Urinary bladder (tissue), 4 donors: ENCODE data around the gene CFD. TPM values are rescaled to one million over a fixed set of nuclear protein-coding genes. Genes with fewer than 3 reads are reported as not detected.

Experiments
- DNase-seq: peaks from one replicate; pipeline ENCODE4 v3.0.0-alpha.2; 2015; ENCODE audit errors: extremely low spot score
- H3K27ac ChIP-seq: one replicate; pipeline ENCODE4 v1.5.1; 2013; ENCODE audit warnings: low read depth, mild to moderate bottlenecking, moderate library complexity
- H3K36me3 ChIP-seq: one replicate; pipeline ENCODE4 v1.6.1; 2013; ENCODE audit warnings: mild to moderate bottlenecking, moderate library complexity; ENCODE audit not compliant: insufficient read depth
- H3K4me1 ChIP-seq: one replicate; pipeline ENCODE4 v1.6.1; 2013; ENCODE audit warnings: mild to moderate bottlenecking, moderate library complexity; ENCODE audit not compliant: insufficient read depth
- H3K4me3 ChIP-seq: one replicate; pipeline ENCODE4 v1.5.1; 2013; ENCODE audit warnings: low read depth, low read length
- WGBS: extraction: QIAGEN DNeasy Blood & Tissue Kit; methylation state at CpG from one replicate; pipeline ENCODE4 v1.1.7; 2013; 5-methylcytosine and 5-hydroxymethylcytosine counted together
- polyA plus RNA-seq: library from polyadenylated mRNA; stranded (reverse); fragments of 200-250 nt; gene quantifications from one replicate; pipeline ENCODE4 v1.2.3, GENCODE V29; 2013
- total RNA-seq: library from RNA; depleted of rRNA; stranded (reverse); fragments of >200 nt; gene quantifications from one replicate; pipeline ENCODE4 v1.2.3, GENCODE V29; 2014
- donor health status: healthy with polysubstance abuse.
- donor health status: healthy.

CFD gene
- total RNA-seq = 84.4 TPM
- polyA plus RNA-seq = 2,164 TPM

GRCh38 chr19:858868-859843 is at the start of gene CFD:
TSS of gene CFD (plus strand) at chr19:859664. CDS start at chr19:859690, 26 bp downstream.
- no peaks in the 10 kb centered on the region for H3K36me3 ChIP-seq
- H3K4me3 ChIP-seq = peak within 1 kb of the TSS; percentile 43
- H3K4me1 ChIP-seq = peaks cover 1% of the 10 kb centered on the region
- DNase-seq = no peak
- 32% methylated on average over 24 of the region's 24 CpGs for WGBS
- H3K27ac ChIP-seq = peak within 1 kb of the TSS; percentile 93

GRCh38 chr19:810077-810855 is 49.2 kb upstream of the CFD start:
- WGBS = 80% methylated on average over 30 of the region's 30 CpGs
- Histone ChIP-seq H3K4me3 (no peak overlapping the region), H3K27ac (no peak overlapping the region), H3K36me3 (peaks cover 14% of the 10 kb centered on the region), H3K4me1 (no peaks in the 10 kb centered on the region)
- no peak for DNase-seq

GRCh38 chr19:810883-811489 is 48.5 kb upstream of the CFD start:
- H3K4me1 ChIP-seq = no peaks in the 10 kb centered on the region
- 79% methylated on average over 25 of the region's 25 CpGs for WGBS
- DNase-seq = no peak
- H3K27ac ChIP-seq = no peak overlapping the region
- H3K36me3 ChIP-seq = peaks cover 8% of the 10 kb centered on the region
- H3K4me3 ChIP-seq = no peak overlapping the region

GRCh38 chr19:811506-812048 is 47.9 kb upstream of the CFD start:
- no peaks in the 10 kb centered on the region for H3K4me1 ChIP-seq
- 91% methylated on average over 20 of the region's 20 CpGs for WGBS
- no peak overlapping the region for H3K4me3 ChIP-seq
- no peak overlapping the region for H3K27ac ChIP-seq
- peaks cover 8% of the 10 kb centered on the region for H3K36me3 ChIP-seq
- DNase-seq = no peak

GRCh38 chr19:812049-812746 is 47.3 kb upstream of the CFD start:
- no peak overlapping the region for H3K27ac ChIP-seq
- H3K4me1 ChIP-seq = no peaks in the 10 kb centered on the region
- DNase-seq = no peak
- no peak overlapping the region for H3K4me3 ChIP-seq
- H3K36me3 ChIP-seq = peaks cover 8% of the 10 kb centered on the region
- 85% methylated on average over 80 of the region's 80 CpGs for WGBS

- no peaks in the 10 kb centered on the region for H3K4me1 ChIP-seq
- WGBS = 89% methylated on average over 72 of the region's 72 CpGs
- no peak overlapping the region for H3K4me3 ChIP-seq
- no peak for DNase-seq
- peaks cover 6% of the 10 kb centered on the region for H3K36me3 ChIP-seq
- H3K27ac ChIP-seq = no peak overlapping the region
Measured at GRCh38 chr19:812747-813218, 46.7 kb upstream of the CFD start.

GRCh38 chr19:813219-814151 is 46.0 kb upstream of the CFD start:
- no peak for DNase-seq
- Histone ChIP-seq H3K4me3 (no peak overlapping the region), H3K36me3 (peaks cover 4% of the 10 kb centered on the region), H3K4me1 (no peaks in the 10 kb centered on the region), H3K27ac (no peak overlapping the region)
- WGBS = 92% methylated on average over 87 of the region's 87 CpGs

- no peak for DNase-seq
- H3K36me3 ChIP-seq = peaks cover 4% of the 10 kb centered on the region
- 86% methylated on average over 49 of the region's 49 CpGs for WGBS
- H3K27ac ChIP-seq = no peak overlapping the region
- H3K4me3 ChIP-seq = no peak overlapping the region
- H3K4me1 ChIP-seq = no peaks in the 10 kb centered on the region
Measured at GRCh38 chr19:814152-815078, 45.0 kb upstream of the CFD start.

GRCh38 chr19:815079-815774 is 44.2 kb upstream of the CFD start:
- no peaks in the 10 kb centered on the region for H3K4me1 ChIP-seq
- H3K4me3 ChIP-seq = no peak overlapping the region
- DNase-seq = no peak
- 92% methylated on average over 47 of the region's 47 CpGs for WGBS
- H3K27ac ChIP-seq = no peak overlapping the region
- H3K36me3 ChIP-seq = peaks cover 1% of the 10 kb centered on the region

- 91% methylated on average over 13 of the region's 13 CpGs for WGBS
- Histone ChIP-seq H3K36me3 (no peaks in the 10 kb centered on the region), H3K4me3 (no peak overlapping the region), H3K27ac (no peak overlapping the region), H3K4me1 (no peaks in the 10 kb centered on the region)
- no peak for DNase-seq
Measured at GRCh38 chr19:815775-816499, 43.5 kb upstream of the CFD start.
